Uterus (tissue), 2 donors: ENCODE results near the gene PPP4R4.

Source experiments
- POLR2A ChIP-seq, 2 donors: fragments of 450-650 bp; IDR thresholded peaks; one replicate each; pipeline ENCODE4 v1.6.1; 2016; ENCODE audit warnings: antibody characterized with exemption in 2 of 2, mild to moderate bottlenecking in 1 of 2, moderate library complexity in 1 of 2
- TF ChIP-seq, protein P1 (sequence below), 4 experiments: fragments of 200-600 bp in 2 of 4; fragments of 450-650 bp in 2 of 4; sonication (generic) in 2 of 4; IDR thresholded peaks; one replicate each; pipeline ENCODE4 v1.5.1; 2016 to 2019; ENCODE audit warnings: antibody characterized with exemption in 4 of 4, mild to moderate bottlenecking in 2 of 4, moderate library complexity in 1 of 4

DNA sequence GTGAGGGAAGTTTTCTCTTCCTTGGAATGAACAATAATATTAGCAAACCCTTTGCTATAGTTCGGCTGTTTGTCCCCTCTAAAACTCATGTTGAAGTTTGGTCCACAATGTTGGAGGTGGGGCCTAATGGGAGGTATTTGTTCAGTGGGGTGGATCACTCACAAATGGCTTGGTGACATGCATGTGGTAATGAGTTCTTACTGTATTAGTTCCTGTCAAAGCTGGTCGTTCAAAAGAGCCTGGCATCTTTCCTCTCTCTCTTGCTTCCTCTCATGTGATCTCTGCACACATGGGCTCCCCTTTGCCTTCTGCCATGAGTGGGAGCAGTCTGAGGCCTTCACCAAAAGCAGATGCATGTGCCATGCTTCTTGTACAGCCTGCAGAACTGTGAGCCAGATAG lies 13.1 kb upstream of the PPP4R4 start:
- TF ChIP-seq, protein P1, sequence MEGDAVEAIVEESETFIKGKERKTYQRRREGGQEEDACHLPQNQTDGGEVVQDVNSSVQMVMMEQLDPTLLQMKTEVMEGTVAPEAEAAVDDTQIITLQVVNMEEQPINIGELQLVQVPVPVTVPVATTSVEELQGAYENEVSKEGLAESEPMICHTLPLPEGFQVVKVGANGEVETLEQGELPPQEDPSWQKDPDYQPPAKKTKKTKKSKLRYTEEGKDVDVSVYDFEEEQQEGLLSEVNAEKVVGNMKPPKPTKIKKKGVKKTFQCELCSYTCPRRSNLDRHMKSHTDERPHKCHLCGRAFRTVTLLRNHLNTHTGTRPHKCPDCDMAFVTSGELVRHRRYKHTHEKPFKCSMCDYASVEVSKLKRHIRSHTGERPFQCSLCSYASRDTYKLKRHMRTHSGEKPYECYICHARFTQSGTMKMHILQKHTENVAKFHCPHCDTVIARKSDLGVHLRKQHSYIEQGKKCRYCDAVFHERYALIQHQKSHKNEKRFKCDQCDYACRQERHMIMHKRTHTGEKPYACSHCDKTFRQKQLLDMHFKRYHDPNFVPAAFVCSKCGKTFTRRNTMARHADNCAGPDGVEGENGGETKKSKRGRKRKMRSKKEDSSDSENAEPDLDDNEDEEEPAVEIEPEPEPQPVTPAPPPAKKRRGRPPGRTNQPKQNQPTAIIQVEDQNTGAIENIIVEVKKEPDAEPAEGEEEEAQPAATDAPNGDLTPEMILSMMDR (IDR thresholded peaks at IDR 0.05), result no peak
- no peak for TF ChIP-seq POLR2A (IDR thresholded peaks at IDR 0.05)
